GM06990 (cell line): ENCODE measurements around the gene TSPAN31.

Experiments
- DNase-seq: peaks from one replicate; pipeline ENCODE4 v3.0.0-alpha.2; 2011; ENCODE audit not compliant: insufficient read length; ENCODE audit errors: extremely low read depth
- H3K27me3 ChIP-seq: replicated peaks from 2 replicates; pipeline ENCODE4 v1.6.0; 2011; ENCODE audit warnings: low read length; ENCODE audit not compliant: control insufficient read depth, insufficient read depth
- H3K36me3 ChIP-seq: 2 replicates; pipeline ENCODE4 v1.5.1; 2011; ENCODE audit warnings: low read length; ENCODE audit not compliant: control insufficient read depth, insufficient read depth
- H3K4me3 ChIP-seq: replicated peaks from 2 replicates; pipeline ENCODE4 v1.5.1; 2011; ENCODE audit warnings: low read depth, mild to moderate bottlenecking, control low read depth, low read length
- TF ChIP-seq, protein P1 (sequence below): IDR thresholded peaks from 2 replicates; pipeline ENCODE4 v1.5.1; 2011; ENCODE audit warnings: low read length, control low read depth, mild to moderate bottlenecking, inconsistent platforms; ENCODE audit not compliant: insufficient read depth, poor library complexity, severe bottlenecking

Gene TSPAN31

DNA sequence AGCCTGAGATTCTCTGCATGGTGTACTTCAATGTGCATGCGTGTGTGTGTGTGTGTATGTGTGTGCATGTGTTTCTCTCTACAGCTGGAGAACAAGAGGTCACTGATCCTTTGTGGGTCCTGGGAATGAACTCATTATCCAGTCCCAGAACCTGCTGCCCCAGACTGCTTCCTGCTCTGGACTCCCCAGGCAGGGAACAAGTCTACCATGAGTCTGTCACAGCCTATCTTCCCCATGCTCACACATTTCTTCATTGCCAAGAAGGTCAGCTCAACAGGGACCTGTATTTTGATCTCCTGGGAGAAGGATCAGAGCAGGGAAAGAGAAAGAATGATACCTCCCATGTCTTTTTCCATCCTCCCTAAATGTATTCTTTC, 3.4 kb upstream of the TSPAN31 start:
- H3K27me3 ChIP-seq: no peaks in the 10 kb centered on the region
- DNase-seq: no peak
- H3K36me3 ChIP-seq: peaks cover 4% of the 10 kb centered on the region
- TF ChIP-seq, protein P1, sequence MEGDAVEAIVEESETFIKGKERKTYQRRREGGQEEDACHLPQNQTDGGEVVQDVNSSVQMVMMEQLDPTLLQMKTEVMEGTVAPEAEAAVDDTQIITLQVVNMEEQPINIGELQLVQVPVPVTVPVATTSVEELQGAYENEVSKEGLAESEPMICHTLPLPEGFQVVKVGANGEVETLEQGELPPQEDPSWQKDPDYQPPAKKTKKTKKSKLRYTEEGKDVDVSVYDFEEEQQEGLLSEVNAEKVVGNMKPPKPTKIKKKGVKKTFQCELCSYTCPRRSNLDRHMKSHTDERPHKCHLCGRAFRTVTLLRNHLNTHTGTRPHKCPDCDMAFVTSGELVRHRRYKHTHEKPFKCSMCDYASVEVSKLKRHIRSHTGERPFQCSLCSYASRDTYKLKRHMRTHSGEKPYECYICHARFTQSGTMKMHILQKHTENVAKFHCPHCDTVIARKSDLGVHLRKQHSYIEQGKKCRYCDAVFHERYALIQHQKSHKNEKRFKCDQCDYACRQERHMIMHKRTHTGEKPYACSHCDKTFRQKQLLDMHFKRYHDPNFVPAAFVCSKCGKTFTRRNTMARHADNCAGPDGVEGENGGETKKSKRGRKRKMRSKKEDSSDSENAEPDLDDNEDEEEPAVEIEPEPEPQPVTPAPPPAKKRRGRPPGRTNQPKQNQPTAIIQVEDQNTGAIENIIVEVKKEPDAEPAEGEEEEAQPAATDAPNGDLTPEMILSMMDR: no peak
- H3K4me3 ChIP-seq: peak overlapping the region; percentile 65

DNA sequence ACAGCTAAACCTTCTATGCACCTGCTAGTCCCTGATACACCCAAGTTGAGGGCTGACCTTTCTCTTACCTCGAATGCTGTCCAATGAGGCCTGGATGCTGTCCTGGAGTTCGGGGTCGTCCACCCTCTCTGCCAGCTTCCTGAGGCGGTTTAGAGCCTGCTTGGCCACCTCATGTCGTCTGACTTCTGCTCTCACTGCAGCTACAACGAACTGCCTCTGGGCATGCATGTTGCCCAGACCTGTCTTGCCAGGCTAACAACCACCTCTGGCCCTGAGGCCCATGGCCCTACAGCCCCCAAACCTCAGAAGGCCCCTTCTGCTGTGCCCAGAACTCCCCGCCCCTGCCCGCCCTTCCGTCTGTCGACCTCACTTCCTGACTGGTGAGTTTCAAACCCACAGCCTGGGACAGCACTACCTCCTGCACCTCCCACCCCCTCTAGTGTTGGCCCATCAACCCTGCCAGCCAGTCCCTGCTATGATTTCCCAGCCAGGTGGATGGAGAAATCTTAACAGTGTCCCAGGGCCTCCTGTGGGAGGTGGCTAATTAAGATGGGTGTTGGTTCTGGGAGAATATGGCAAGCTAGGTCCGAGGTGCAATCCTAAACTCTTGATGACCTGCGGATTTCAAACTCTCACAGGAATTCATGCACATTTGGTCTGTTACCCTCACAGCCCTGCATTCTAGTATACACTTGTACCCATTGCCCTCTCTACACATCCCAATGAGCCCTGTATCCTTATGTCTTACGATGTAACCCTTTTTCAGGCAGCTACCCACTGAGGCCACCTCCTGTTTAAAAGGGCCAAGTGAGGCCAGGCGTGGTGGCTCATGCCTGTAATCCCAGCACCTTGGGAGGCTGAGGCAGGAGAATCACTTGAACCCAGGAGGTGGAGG, 2.7 kb upstream of the TSPAN31 start:
- H3K27me3 ChIP-seq: no peaks in the 10 kb centered on the region
- DNase-seq: peak; percentile 72
- H3K4me3 ChIP-seq: peak overlapping the region; percentile 65
- TF ChIP-seq, protein P1: peak; percentile 79
- peaks cover 4% of the 10 kb centered on the region for H3K36me3 ChIP-seq

DNA sequence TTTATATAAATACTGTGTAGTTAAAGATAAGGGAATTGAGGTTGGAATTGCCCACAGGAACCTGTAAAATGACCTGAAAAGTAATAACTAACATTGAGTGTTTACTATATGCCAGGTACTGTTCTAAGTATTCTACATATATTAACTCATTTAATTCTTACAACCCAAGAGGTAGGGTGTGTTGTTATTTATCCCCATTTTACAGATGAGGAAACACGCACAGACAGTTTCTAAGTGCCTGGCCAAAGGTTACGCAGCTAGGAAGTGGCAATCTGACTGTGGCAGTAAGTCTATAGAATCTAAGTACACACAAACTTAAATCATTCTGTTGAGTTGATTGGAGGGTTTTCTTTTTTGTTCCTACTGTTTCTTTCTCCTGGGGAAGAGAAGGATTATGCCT, 1.1 kb upstream of the TSPAN31 start:
- TF ChIP-seq, protein P1: no peak
- Histone ChIP-seq H3K27me3 (no peaks in the 10 kb centered on the region), H3K4me3 (peak overlapping the region; percentile 96; the same call in 1 of the 2 replicates), H3K36me3 (peaks cover 6% of the 10 kb centered on the region)
- DNase-seq: no peak

DNA sequence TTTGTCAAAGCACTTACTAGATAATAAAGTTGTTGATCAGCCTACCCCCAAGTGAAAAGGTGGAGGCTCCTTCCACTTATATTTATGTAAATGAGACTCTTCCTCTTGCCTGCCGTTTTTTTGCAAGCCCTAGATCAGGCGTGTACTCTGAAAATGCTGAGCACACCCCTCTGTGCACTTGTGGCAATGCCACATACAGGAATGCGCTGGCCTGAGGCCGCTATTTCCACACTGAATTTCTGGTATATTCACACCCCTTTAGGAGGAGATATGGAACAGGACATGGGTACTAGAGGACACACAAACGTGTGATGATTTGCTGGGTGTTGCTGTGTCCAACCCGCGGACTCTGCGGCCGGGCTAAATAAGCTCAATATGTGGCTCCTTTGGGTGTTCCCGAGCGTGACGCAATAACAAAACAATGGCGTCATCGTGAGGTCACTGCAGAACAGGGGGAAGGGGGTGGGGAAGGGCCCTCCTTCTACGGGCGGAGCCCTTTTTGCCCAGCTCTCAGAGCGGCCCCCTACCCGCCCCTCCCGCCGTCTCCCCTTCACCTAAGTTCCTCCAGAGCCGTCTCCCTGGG, 554 bp upstream of the TSPAN31 start:
- Histone ChIP-seq H3K36me3 (peaks cover 9% of the 10 kb centered on the region), H3K27me3 (no peaks in the 10 kb centered on the region), H3K4me3 (peak overlapping the region; percentile 96)
- TF ChIP-seq, protein P1: no peak
- no peak for DNase-seq

DNA sequence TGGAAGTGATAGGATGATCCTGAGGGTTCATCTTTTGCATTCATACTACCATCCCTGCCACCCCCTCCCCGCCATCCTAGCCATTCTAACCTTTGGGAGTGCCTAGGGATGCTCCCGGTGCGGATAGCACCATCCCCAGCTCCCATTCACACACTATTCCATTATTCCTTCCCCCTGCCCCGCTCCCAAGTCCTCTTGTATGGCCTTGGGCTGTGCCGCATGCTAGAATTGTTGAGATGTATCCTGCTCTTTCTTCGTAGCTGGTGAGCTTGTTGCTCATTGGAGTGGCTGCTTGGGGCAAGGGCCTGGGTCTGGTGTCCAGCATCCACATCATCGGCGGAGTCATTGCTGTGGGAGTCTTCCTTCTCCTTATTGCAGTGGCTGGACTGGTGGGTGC, 644 bp downstream of the TSPAN31 start:
- peak overlapping the region; percentile 96 for H3K4me3 ChIP-seq
- TF ChIP-seq, protein P1: no peak
- peaks cover 7% of the 10 kb centered on the region for H3K36me3 ChIP-seq
- no peak for DNase-seq
- no peaks in the 10 kb centered on the region for H3K27me3 ChIP-seq
